BJ (cell line): Measurements from ENCODE around the gene CDK14. TPM values are rescaled to one million over a fixed set of nuclear protein-coding genes. Genes with fewer than 3 reads are reported as not detected.

Experiments used
- CTCF ChIA-PET: fragments of 350-600 bp; formaldehyde crosslinking; extraction: SDS; loops from one replicate; lab custom pipeline; 2021; ENCODE audit warnings: antibody characterized with exemption, inconsistent platforms; lab: Yijun Ruan, JAX
- POLR2A ChIA-PET: fragments of 300-600 bp; sonication (Branson Sonifier 250); formaldehyde crosslinking; extraction: SDS; loops from one replicate; lab custom pipeline; 2021; ENCODE audit warnings: antibody characterized with exemption; lab: Charles Lee
- DNase-seq: peaks from one replicate; pipeline ENCODE4 v3.0.0-alpha.2; 2011; ENCODE audit warnings: low read depth
- H3K27me3 ChIP-seq: 2 replicates; pipeline ENCODE4 v1.6.0; 2011; ENCODE audit warnings: low read length; ENCODE audit not compliant: control insufficient read depth, insufficient read depth
- H3K36me3 ChIP-seq: 2 replicates; pipeline ENCODE4 v1.5.1; 2011; ENCODE audit warnings: low read length; ENCODE audit not compliant: control insufficient read depth, insufficient read depth
- H3K4me3 ChIP-seq: 2 replicates; pipeline ENCODE4 v1.5.1; 2011; ENCODE audit warnings: low read depth, mild to moderate bottlenecking, control low read depth, low read length
- CTCF ChIP-seq: IDR thresholded peaks from 2 replicates; pipeline ENCODE4 v1.5.1; 2011; ENCODE audit warnings: low read depth, mild to moderate bottlenecking, control low read depth, inconsistent platforms, low read length, moderate library complexity; ENCODE audit not compliant: insufficient read depth
- polyA plus RNA-seq: library from polyadenylated mRNA; depleted of rRNA; stranded (reverse); fragments of >200 nt; gene quantifications from 2 replicates; pipeline ENCODE4 v1.2.3, GENCODE V29; 2011

Gene CDK14
- polyA plus RNA-seq, 1 experiment: 6.7 TPM

GRCh38 chr7:91128683-91129348 lies 532.7 kb downstream of the CDK14 start:
- no peak for TF ChIP-seq CTCF
- CTCF ChIA-PET: interaction anchor here (1.6 kb wide), 1 partner anchor 10 kb away, joined by 4 read pairs; no protein-coding TSS in a partner anchor
- no peak for DNase-seq
- no peak overlapping the region for H3K4me3 ChIP-seq
- H3K36me3 ChIP-seq: no peaks in the 10 kb centered on the region
- H3K27me3 ChIP-seq: no peaks in the 10 kb centered on the region
- POLR2A ChIA-PET: interaction anchor here (0.5 to 0.6 kb wide), 2 partner anchors 325 to 1430 kb away, joined by 5 to 6 read pairs; no protein-coding TSS in a partner anchor

- no peak for DNase-seq
- TF ChIP-seq CTCF: no peak
- CTCF ChIA-PET: interaction anchor here (1.2 kb wide), 1 partner anchor 14 kb away, joined by 3 read pairs; no protein-coding TSS in a partner anchor
- Histone ChIP-seq H3K27me3 (no peaks in the 10 kb centered on the region), H3K36me3 (no peaks in the 10 kb centered on the region), H3K4me3 (no peak overlapping the region)
- POLR2A ChIA-PET: no interaction called here
These were observed 539.2 kb downstream of the CDK14 start for GRCh38 chr7:91135300-91135699.

- Histone ChIP-seq H3K4me3 (no peak overlapping the region), H3K36me3 (no peaks in the 10 kb centered on the region), H3K27me3 (no peaks in the 10 kb centered on the region)
- no peak for DNase-seq
- no peak for TF ChIP-seq CTCF
- ChIA-PET CTCF (interaction anchor here (1.2 kb wide), 1 partner anchor 14 kb away, joined by 3 read pairs; no protein-coding TSS in a partner anchor), POLR2A (no interaction called here)
These were observed 539.7 kb downstream of the CDK14 start for GRCh38 chr7:91135703-91136430.

- no peak for TF ChIP-seq CTCF
- H3K4me3 ChIP-seq: no peak overlapping the region
- no peak for DNase-seq
- ChIA-PET CTCF (interaction anchor here (0.7 to 0.9 kb wide), 2 partner anchors 13 to 250 kb away, joined by 3 to 4 read pairs; no protein-coding TSS in a partner anchor), POLR2A (no interaction called here)
- H3K27me3 ChIP-seq: no peaks in the 10 kb centered on the region
- H3K36me3 ChIP-seq: no peaks in the 10 kb centered on the region
These were observed 541.1 kb downstream of the CDK14 start for GRCh38 chr7:91137153-91137787.
